HFF-Myc (cell line): Measurements from ENCODE around the gene SF1.

Experiments
- DNase-seq: peaks from one replicate; pipeline ENCODE4 v3.0.0-alpha.2; 2011; ENCODE audit warnings: low read depth; ENCODE audit errors: extremely low read depth
- H3K4me3 ChIP-seq: replicated peaks from 2 replicates; pipeline ENCODE4 v1.5.1; 2011; ENCODE audit warnings: low read depth, mild to moderate bottlenecking, control low read depth, low read length
- TF ChIP-seq, protein P1 (sequence below): IDR thresholded peaks from 2 replicates; pipeline ENCODE4 v1.5.1; 2012; ENCODE audit warnings: mild to moderate bottlenecking, low read depth, low read length, control low read depth; ENCODE audit errors: missing control alignments

The SF1 gene

DNA sequence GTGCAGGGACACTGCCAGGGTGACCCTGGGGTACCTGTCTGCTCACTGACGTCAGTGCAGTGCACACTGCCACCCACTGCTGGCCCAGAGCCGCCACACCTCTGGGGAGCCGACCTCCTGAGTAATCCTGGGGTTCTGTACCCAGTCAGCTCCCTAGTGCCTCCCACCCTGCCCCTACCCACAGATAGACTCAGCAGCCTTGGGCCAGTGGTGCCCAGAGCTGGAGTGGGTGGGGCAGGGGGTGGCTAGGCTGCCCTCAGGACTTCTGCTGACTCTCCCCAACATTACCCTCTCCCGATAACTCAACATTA is 61.1 kb downstream of the SF1 start:
- TF ChIP-seq, protein P1, sequence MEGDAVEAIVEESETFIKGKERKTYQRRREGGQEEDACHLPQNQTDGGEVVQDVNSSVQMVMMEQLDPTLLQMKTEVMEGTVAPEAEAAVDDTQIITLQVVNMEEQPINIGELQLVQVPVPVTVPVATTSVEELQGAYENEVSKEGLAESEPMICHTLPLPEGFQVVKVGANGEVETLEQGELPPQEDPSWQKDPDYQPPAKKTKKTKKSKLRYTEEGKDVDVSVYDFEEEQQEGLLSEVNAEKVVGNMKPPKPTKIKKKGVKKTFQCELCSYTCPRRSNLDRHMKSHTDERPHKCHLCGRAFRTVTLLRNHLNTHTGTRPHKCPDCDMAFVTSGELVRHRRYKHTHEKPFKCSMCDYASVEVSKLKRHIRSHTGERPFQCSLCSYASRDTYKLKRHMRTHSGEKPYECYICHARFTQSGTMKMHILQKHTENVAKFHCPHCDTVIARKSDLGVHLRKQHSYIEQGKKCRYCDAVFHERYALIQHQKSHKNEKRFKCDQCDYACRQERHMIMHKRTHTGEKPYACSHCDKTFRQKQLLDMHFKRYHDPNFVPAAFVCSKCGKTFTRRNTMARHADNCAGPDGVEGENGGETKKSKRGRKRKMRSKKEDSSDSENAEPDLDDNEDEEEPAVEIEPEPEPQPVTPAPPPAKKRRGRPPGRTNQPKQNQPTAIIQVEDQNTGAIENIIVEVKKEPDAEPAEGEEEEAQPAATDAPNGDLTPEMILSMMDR = no peak
- DNase-seq = no peak
- H3K4me3 ChIP-seq = no peak overlapping the region

DNA sequence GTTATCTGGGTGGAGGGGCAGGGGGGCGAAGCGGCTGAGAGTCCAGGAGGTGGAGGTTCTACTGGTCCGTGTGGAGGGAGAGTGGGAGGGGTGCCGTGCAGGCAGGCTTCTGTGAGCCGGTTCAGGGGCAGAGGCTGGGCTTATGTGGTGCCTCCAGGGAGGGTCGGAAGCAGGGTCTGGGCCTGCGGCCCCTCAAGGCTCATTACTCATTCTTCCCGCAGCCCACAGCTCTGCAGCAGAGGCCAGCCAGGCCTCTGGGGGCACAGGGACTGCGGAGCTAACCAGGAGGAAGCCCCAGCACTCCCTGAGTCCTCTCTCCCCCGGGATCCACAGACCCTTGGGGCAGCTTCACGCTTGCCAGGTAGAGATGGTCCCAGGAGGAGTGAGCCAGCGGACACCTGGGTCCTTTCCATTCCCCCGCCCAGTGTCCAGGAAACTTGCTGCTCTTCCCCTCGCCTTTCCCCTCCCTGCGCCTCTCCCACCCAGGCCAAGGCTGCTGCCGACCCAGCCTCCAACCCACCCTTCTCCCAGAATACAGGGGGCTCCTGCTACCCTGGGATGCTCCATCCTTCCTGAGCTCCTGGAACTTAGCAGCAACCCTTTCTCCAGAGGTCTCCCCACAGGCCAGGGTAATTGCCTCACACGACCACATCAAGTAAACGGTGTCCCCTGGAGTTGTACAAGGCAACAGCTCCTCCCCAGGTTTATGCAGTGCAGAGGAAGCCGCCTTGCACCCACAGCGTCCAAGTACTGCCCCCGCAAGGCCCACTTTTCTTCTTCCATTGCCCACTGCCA is 61.7 kb downstream of the SF1 start:
- DNase-seq = no peak
- TF ChIP-seq, protein P1 = no peak
- no peak overlapping the region for H3K4me3 ChIP-seq

DNA sequence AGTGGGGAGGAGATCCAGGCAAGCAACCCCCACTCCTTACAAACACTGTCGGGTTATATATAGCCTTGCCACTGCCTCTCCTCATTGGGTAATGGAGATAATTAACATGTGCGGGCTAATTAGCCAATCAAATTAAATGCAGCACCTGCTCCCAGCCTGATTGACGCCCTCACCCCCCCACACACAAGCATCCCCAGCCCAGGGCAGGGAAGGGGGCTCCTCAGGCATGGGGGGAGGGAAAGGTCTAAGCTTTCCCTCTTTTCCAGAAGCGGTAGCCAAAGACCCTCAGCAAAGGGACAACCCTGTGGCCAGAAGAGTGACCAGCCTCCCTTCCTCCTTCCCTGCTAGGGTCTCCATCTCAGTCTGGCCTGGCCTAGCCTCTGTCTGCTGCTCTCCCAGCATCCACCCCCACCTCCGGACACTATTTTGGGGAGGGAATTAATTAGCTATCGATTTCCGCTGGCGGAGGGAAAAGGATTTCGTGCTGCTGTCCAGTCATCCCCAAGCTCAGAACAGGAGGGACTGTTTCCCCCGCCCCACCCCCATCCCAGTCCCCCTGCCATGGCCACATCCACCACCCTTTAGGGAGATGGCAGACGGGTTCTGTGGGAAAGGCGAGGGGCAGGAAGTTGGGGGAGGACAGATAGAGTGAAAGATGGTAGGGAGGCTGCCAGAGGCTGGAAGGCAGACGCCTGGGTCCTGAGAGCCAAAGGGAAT is 62.4 kb downstream of the SF1 start:
- H3K4me3 ChIP-seq = no peak overlapping the region
- DNase-seq = no peak
- TF ChIP-seq, protein P1 = no peak

DNA sequence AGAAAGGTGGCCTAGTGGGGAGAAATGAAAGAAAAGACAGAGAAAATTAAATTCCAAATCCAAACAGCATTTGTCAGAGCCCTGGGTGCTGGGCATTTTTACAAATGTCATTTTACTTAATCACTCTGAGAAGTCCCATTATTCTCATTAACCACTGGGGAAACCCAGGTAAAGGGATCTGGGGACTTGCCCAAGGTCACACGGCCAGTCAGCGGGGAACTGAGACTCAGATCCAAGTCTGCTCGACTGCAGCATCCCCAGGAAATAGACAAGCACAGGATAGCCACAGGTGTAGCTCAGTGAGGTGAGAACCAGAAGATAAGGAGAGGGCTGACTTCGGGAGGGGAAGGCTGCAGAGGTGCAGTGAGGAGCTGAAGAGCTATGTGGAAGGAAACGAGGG is 63.2 kb downstream of the SF1 start:
- no peak for DNase-seq
- TF ChIP-seq, protein P1 = no peak
- H3K4me3 ChIP-seq = no peak overlapping the region

GRCh38 chr11:64714666-64715065 is 63.7 kb downstream of the SF1 start:
- TF ChIP-seq, protein P1 = no peak
- DNase-seq = no peak
- H3K4me3 ChIP-seq = no peak overlapping the region
